DMS 273 (cell line): ENCODE data around the gene PTPN7.
A peak's percentile ranks its signal among the peaks of the same experiment; 100 is the strongest.
"Not testable (repeated sequence)": the region's sequence is repeated elsewhere in the genome, so short reads cannot be mapped to it uniquely, and the experiment has no call there.

Source experiments
- DNase-seq: peaks from one replicate; lab custom pipeline; 2025; ENCODE audit not compliant: unreplicated experiment; lab: John Stamatoyannopoulos, UW

Gene PTPN7

DNA sequence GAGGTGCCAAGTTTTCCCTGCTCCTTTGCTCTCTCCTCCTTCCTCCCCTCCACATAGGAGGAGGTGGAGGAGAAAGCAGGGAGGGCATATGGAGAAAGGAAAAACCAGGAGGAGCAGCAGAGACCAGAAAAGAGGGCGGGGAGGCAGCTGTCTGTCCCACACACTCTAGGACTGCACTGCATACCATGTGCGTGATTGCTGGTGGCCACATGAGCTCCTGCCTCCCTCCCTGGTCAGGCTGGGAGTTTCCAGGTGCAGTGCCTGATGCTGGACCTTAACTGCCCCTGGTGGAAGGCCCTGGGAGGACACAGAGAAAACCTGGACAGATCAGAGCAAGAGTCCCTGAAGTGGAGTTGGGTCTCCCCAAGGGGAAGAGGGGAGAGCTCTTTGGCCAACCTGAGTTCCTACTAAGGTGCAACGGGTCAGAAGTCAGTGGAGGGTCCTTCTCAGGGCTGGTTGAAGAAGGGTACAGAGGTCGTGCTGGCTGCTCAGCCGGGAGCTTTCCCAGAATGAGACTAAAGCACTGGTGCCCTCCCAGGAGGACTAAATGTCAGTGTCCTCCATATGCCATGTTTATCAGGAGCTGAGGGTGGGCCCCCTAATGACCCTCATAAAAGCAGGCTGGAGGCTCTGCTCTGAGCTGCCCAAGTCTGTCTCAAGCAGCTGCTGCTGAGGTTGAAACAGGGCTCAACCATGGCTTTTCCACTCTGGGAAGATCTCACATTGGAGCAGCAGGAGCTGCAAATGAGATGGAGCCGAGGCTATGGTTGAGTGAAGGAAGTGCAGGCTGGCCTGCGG lies 29.7 kb upstream of the PTPN7 start:
- peak; percentile 70 for DNase-seq

- peak; percentile 95 for DNase-seq
Observed at GRCh38 chr1:202189001-202189790, 28.8 kb upstream of the PTPN7 start.

GRCh38 chr1:202187697-202188407 lies 27.4 kb upstream of the PTPN7 start:
- DNase-seq: no peak

DNA sequence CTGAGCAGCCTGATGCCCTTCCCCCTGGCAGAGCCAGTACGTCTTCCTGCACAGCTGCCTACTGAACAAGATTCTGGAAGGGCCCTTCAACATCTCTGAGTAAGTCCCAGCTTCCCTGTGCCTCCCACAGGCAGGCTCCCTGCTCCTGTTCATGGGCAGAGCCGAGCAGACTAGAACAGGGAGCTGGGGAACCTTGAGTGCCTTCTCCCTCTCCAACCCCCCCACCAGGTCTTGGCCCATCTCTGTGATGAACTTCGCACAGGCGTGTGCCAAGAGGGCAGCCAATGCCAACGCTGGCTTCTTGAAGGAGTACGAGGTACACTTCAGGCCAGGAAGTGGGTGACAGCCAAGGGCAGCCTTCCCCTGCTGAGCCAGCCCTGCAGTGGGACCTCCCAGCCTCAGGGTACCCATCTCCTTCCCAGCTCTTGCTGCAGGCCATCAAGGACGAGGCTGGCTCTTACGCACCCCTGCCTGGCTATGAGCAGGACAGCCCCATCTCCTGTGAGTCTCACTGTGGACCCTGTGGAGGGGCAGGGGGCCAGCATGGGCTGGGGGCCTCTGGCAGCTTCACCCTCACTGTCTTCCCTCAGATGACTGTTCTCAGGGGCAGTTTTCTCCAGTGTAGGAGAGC lies 26.8 kb upstream of the PTPN7 start:
- no peak for DNase-seq

- DNase-seq: peak; percentile 79
Observed at GRCh38 chr1:202186327-202186726, 25.9 kb upstream of the PTPN7 start.

- DNase-seq: peak; percentile 98
Observed at GRCh38 chr1:202184750-202185460, 24.5 kb upstream of the PTPN7 start.

GRCh38 chr1:202182040-202182877 lies 21.9 kb upstream of the PTPN7 start:
- peak; percentile 50 for DNase-seq

GRCh38 chr1:202181586-202181985 lies 21.2 kb upstream of the PTPN7 start:
- DNase-seq: peak; percentile 44

GRCh38 chr1:202180751-202181139 lies 20.3 kb upstream of the PTPN7 start:
- not testable (repeated sequence) for DNase-seq

DNA sequence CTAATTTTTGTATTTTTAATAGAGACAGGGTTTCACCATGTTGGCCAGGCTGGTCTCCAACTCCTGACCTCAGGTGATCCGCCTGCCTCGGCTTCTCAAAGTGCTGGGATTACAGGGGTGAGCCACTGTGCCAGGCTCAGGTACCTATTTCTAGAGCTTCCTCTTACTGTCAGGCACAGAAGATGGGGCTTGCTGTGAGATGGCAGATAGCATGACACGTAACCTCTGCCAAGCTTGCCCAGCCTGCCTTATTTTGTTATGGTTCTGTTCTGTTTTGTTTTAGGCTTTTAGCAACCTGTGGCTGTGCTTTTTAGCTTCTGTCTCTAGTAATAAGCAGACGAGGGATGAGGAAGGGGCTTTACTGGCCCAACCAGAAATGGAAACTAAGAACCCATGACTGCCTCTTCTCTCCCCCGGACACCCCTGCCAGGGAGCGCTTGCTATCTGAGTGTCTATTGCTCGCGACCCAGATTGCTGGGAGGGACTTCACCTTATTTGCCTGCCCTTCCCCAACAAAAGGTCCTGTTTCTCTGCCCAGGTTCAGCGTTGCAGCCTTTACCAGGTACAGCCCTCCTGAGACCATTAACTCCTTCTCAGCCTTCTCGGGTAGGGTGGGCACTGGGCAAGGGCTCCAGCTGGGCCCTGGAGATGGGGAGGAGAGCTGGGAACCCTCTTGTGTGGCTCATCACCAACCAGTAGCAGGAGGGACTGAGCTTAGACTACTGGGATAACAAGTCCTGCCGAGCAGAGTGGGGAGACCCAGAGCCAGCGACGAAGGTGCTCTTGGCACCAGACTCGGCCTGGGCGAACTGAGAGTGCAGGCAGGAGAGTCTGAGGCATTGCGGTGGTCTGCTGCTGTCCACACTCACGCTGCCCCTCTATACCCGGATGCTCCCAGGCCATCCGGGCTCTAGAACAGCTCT lies 19.7 kb upstream of the PTPN7 start:
- no peak for DNase-seq

DNA sequence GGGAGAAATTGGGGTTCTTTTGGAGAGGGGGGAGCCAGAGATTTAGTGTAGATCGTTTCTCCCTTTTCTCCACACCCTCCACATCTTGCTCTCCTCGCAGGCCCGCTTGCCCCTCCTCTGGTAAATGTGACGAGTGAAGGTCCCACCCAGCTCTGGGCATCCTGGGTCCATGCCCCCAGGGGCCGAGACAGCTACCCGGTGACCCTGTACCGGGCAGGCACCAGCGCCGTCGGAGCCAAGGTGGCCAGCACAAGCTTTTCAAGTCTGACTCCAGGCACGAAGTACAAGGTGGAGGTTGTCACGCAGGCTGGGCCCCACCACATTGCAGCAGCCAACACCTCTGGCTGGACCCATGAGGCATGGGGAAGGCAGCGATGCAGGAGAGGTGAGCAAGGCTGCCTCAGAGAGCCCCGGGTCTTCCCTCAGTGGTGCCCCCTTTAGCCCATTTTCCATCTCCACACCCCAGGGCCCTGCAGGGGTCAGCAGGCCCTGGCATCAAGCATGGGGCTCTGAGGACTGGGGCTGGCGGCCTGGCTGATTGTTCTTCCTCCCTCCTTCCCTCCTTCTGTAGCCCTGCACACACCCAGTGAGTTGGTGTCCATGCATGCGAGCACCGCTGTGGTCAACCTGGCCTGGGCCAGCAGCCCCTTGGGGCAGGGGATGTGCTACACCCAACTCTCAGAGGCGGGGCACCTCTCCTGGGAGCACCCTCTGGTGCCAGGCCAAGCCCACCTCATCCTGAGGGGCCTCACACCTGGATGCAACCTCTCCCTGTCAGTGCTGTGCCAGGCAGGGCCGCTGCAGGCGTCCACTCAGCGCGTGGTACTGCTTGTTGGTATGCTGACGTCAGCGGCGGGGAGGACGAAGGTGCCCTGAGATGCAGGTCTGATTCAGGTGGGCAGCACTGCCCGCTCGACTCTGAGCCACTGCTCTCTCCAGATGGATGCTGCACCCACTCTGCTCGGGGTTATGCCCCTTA lies 16.8 kb upstream of the PTPN7 start:
- DNase-seq: no peak

DNA sequence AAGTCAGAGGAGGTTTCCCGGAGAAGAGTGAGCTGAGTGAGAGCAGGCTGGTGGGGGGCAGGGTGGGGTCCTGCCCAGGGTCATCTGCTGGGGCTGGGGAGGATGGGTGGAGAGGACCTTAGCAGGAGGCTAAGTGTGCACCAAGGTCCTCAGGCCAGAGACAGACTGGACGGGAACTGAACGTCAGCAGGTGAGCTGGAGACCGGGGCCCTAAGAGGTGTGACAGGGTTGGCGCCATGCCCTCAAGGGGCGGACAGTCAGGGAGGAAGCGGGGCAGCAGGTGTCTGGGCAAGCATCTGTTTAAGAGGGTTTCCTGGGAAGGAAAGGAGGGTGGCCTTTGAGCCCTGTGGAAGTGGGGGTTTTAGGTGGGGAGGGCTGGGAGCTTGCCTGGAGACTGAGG lies 13.6 kb upstream of the PTPN7 start:
- DNase-seq: no peak

- DNase-seq: peak; percentile 67
Observed at GRCh38 chr1:202172015-202172355, 11.6 kb upstream of the PTPN7 start.

DNA sequence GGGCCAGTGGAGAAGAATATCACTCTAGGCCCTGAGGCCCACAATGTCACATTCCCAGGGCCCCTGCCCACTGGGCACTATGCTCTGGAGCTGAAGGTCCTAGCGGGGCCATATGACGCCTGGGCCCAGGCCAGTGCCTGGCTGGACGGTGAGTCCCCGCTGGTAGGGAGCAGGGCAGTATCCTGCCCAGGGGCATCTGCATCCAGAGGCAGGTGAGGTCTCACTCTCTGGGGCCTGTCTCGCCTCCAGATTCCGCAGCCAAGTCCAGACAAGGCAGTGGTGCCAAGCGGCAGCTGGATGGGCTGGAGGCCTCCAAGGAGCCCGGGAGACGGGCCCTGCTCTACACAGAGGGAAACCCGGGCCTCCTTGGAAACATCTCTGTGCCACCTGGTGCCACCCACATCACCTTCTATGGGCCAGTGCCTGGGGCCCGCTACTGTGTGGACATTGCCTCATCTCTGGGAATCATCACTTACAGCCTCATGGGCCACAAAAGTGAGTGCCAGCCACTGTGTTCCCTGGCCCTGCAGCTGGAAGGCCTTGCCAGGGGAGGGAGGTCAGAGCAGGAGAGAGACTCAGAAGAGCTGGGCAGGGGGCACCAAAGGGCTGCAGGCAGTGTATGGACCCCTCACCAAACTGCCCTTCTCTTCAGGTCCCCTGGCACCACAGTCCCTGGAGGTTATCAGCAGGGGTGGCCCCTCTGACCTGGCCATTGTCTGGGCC lies 11.1 kb upstream of the PTPN7 start:
- DNase-seq: peak; percentile 66

DNA sequence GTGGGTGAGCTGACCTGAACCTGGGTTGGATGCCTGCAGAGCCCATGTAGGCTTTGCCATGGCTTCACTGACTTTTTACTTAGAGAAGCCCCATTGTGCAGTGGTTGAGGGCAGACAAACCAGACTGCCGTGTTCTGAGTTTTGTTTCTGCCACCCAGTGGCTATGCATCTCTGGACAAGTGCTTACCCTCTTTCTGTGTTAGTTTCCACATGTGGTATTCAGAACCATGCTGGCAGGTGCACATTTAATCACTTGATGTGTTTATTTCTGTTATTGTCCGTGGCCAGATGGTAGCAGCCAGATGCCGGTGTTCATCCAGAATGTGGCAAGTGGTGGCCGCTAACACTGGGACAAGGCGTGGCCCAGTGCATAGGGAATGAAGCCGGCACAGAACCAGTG lies 10.3 kb upstream of the PTPN7 start:
- peak; percentile 94 for DNase-seq

DNA sequence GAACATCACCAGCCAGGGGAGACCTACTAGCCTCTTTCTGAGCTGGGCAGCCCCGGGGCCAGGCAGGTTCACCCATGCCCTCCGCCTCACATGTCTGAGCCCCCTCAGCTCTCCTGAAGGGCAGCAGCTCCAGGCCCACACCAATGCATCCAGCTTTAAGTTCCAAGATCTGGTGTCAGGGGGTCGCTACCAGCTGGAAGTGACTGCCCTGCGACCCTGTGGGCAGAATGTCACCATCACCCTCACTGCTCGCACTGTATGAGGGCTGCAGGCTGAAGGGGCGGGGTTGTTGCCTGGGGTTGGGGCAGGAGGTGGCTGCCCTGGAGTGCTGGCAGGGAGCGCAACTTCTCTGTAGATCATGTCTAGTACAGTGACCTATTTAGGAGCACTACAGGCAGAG lies 8.5 kb upstream of the PTPN7 start:
- no peak for DNase-seq
